ENCODE measurements around the gene ZBTB45. TPM values are rescaled to one million over a fixed set of nuclear protein-coding genes. Genes with fewer than 3 reads are reported as not detected.

Gene ZBTB45
- polyA plus RNA-seq, 1 donor from 2014 or later, result 6.8 TPM

- Histone ChIP-seq H3F3A (ENCODE audit: insufficient read depth, low read length, poor library complexity, severe bottlenecking) (peaks cover 9% of the 10 kb centered on the region), H3K9ac (ENCODE audit: low read length) (no peak overlapping the region), H3K36me3 (ENCODE audit: insufficient read depth, low read length) (peaks cover 3% of the 10 kb centered on the region), H3K27ac (ENCODE audit: low read length) (no peak overlapping the region), H3K9me3 (ENCODE audit: low read length) (no peaks in the 10 kb centered on the region), H3K27me3 (ENCODE audit: insufficient read depth, low read depth, low read length) (no peaks in the 10 kb centered on the region), H3K4me3 (ENCODE audit: low read length) (no peak overlapping the region), H4K20me1 (ENCODE audit: insufficient read depth) (peaks cover 17% of the 10 kb centered on the region), H3K9me2 (ENCODE audit: insufficient read depth, low read length) (no peaks in the 10 kb centered on the region), H3K4me2 (ENCODE audit: low read length) (no peak overlapping the region), H2AFZ (ENCODE audit: low read depth, low read length) (no peak overlapping the region), H3K79me2 (replicated peaks; ENCODE audit: insufficient read depth, low read length) (peaks cover 19% of the 10 kb centered on the region)
- no peak for TF ChIP-seq TAF1 (IDR thresholded peaks at IDR 0.05; ENCODE audit: low read depth)
- peak; percentile 6 for TF ChIP-seq POLR2AphosphoS5 (IDR thresholded peaks at IDR 0.05)
Observed at GRCh38 chr19:58551577-58552471, 32.2 kb upstream of the ZBTB45 start.

- Histone ChIP-seq H3K27ac (ENCODE audit: low read length) (no peak overlapping the region), H3F3A (ENCODE audit: insufficient read depth, low read length, poor library complexity, severe bottlenecking) (peaks cover 9% of the 10 kb centered on the region), H3K27me3 (ENCODE audit: insufficient read depth, low read depth, low read length) (no peaks in the 10 kb centered on the region), H3K4me2 (ENCODE audit: low read length) (no peak overlapping the region), H4K20me1 (ENCODE audit: insufficient read depth) (peaks cover 24% of the 10 kb centered on the region), H3K9me3 (ENCODE audit: low read length) (no peaks in the 10 kb centered on the region), H3K9me2 (ENCODE audit: insufficient read depth, low read length) (no peaks in the 10 kb centered on the region), H3K79me2 (replicated peaks; ENCODE audit: insufficient read depth, low read length) (peaks cover 19% of the 10 kb centered on the region), H3K36me3 (ENCODE audit: insufficient read depth, low read length) (peaks cover 3% of the 10 kb centered on the region), H3K9ac (ENCODE audit: low read length) (no peak overlapping the region), H3K4me3 (ENCODE audit: low read length) (no peak overlapping the region), H2AFZ (ENCODE audit: low read depth, low read length) (no peak overlapping the region)
- no peak for TF ChIP-seq EZH2 (IDR thresholded peaks at IDR 0.05; ENCODE audit: borderline replicate concordance, insufficient read depth, low read length, poor library complexity, severe bottlenecking)
- TF ChIP-seq RAD21 (conservative IDR thresholded peaks at IDR 0.05), result no peak
- TF ChIP-seq REST (IDR thresholded peaks at IDR 0.05; ENCODE audit: borderline replicate concordance), result no peak
- TF ChIP-seq CTCF (IDR thresholded peaks at IDR 0.05; ENCODE audit: poor library complexity, severe bottlenecking), result no peak
- TF ChIP-seq EP300 (conservative IDR thresholded peaks at IDR 0.05; ENCODE audit: poor library complexity, severe bottlenecking), result no peak
- no peak for TF ChIP-seq SMC3 (conservative IDR thresholded peaks at IDR 0.05; ENCODE audit: poor library complexity)
- no peak for TF ChIP-seq TAF1 (IDR thresholded peaks at IDR 0.05; ENCODE audit: low read depth)
- no peak for TF ChIP-seq POLR2AphosphoS5 (IDR thresholded peaks at IDR 0.05)
- no peak for TF ChIP-seq MXI1 (conservative IDR thresholded peaks at IDR 0.05; ENCODE audit: poor library complexity, severe bottlenecking)
Observed at GRCh38 chr19:58551123-58551497, 31.5 kb upstream of the ZBTB45 start.

All from neural cell (in vitro differentiated cells).